Osteoblast (primary cell): ENCODE data around the gene NCAM2. TPM values are rescaled to one million over a fixed set of nuclear protein-coding genes. Genes with fewer than 3 reads are reported as not detected.

ENCODE experiments used
- DNase-seq: peaks from one replicate; pipeline ENCODE4 v3.0.0; 2011; ENCODE audit warnings: low spot score, mixed read lengths; ENCODE audit not compliant: insufficient read length; ENCODE audit errors: missing footprints
- H2AFZ ChIP-seq: 2 replicates; pipeline ENCODE4 v1.6.0; 2011; ENCODE audit warnings: mild to moderate bottlenecking, low read length
- H3K27ac ChIP-seq: 2 replicates; pipeline ENCODE4 v1.5.1; 2011; ENCODE audit warnings: mild to moderate bottlenecking, low read depth, low read length, moderate library complexity
- H3K27me3 ChIP-seq: 2 replicates; pipeline ENCODE4 v1.6.0; 2012; ENCODE audit warnings: mild to moderate bottlenecking, control low read depth, inconsistent platforms, low read length, moderate library complexity; ENCODE audit not compliant: insufficient read depth
- H3K36me3 ChIP-seq: 2 replicates; pipeline ENCODE4 v1.5.1; 2011; ENCODE audit warnings: mild to moderate bottlenecking, low read length, control low read depth, moderate library complexity; ENCODE audit not compliant: insufficient read depth
- H3K4me1 ChIP-seq: 2 replicates; pipeline ENCODE4 v1.5.1; 2011; ENCODE audit warnings: mild to moderate bottlenecking, low read length, control low read depth, moderate library complexity; ENCODE audit not compliant: insufficient read depth
- H3K4me2 ChIP-seq: 2 replicates; pipeline ENCODE4 v1.6.0; 2011; ENCODE audit warnings: mild to moderate bottlenecking, low read length; ENCODE audit not compliant: insufficient read depth
- H3K4me3 ChIP-seq: fragments of 200-600 bp; sonication (generic); 3 replicates; pipeline ENCODE4 v1.5.1; 2012; ENCODE audit warnings: mild to moderate bottlenecking, low read length, inconsistent platforms; ENCODE audit not compliant: insufficient read depth
- H3K79me2 ChIP-seq: 2 replicates; pipeline ENCODE4 v1.6.0; 2012; ENCODE audit warnings: mild to moderate bottlenecking, low read length, control low read depth, inconsistent platforms; ENCODE audit not compliant: insufficient read depth
- H3K9me3 ChIP-seq: 2 replicates; pipeline ENCODE4 v1.5.1; 2011; ENCODE audit warnings: low read depth, low read length, control low read depth
- H4K20me1 ChIP-seq: 2 replicates; pipeline ENCODE4 v1.6.0; 2012; ENCODE audit warnings: mild to moderate bottlenecking, low read length, control low read depth; ENCODE audit not compliant: insufficient read depth
- total RNA-seq: library from RNA; depleted of rRNA; stranded (reverse); fragments of >200 nt; gene quantifications from 2 replicates; pipeline ENCODE4 v1.2.3, GENCODE V29; 2012
- TF ChIP-seq, protein P1 (sequence below): IDR thresholded peaks from 2 replicates; pipeline ENCODE4 v1.5.1; 2011; ENCODE audit warnings: mild to moderate bottlenecking, low read depth, low read length, moderate library complexity; ENCODE audit errors: extremely low read depth

The NCAM2 gene
- total RNA-seq, 1 donor, result 8.0 TPM

DNA sequence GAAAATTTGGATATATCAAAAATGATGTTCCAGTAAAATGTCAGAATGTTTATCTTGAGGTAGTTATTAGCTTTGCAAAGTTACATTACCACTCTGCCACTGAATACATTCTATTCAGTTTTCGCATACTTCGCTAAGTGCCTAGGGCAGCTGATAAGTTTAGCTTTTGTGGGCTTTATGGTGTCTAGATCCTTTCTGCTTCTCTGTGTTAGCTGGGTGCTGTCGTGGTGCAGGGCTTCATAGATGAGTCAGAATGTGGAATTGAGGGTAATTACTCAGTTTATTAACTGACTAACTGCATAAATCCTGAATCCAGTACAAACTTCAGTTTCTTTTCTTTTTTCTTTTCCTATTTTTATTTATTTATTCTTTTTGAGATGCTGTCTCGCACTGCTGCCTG, 21.5 kb downstream of the NCAM2 start:
- H3K9me3 ChIP-seq, result no peaks in the 10 kb centered on the region
- H3K27ac ChIP-seq, result no peak overlapping the region
- no peaks in the 10 kb centered on the region for H3K36me3 ChIP-seq
- no peaks in the 10 kb centered on the region for H3K4me1 ChIP-seq
- H4K20me1 ChIP-seq, result no peaks in the 10 kb centered on the region
- H2AFZ ChIP-seq, result no peak overlapping the region
- no peaks in the 10 kb centered on the region for H3K27me3 ChIP-seq
- H3K4me3 ChIP-seq, result no peak overlapping the region
- no peak for DNase-seq
- no peaks in the 10 kb centered on the region for H3K79me2 ChIP-seq
- TF ChIP-seq, protein P1, sequence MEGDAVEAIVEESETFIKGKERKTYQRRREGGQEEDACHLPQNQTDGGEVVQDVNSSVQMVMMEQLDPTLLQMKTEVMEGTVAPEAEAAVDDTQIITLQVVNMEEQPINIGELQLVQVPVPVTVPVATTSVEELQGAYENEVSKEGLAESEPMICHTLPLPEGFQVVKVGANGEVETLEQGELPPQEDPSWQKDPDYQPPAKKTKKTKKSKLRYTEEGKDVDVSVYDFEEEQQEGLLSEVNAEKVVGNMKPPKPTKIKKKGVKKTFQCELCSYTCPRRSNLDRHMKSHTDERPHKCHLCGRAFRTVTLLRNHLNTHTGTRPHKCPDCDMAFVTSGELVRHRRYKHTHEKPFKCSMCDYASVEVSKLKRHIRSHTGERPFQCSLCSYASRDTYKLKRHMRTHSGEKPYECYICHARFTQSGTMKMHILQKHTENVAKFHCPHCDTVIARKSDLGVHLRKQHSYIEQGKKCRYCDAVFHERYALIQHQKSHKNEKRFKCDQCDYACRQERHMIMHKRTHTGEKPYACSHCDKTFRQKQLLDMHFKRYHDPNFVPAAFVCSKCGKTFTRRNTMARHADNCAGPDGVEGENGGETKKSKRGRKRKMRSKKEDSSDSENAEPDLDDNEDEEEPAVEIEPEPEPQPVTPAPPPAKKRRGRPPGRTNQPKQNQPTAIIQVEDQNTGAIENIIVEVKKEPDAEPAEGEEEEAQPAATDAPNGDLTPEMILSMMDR, result no peak
- H3K4me2 ChIP-seq, result no peak overlapping the region

DNA sequence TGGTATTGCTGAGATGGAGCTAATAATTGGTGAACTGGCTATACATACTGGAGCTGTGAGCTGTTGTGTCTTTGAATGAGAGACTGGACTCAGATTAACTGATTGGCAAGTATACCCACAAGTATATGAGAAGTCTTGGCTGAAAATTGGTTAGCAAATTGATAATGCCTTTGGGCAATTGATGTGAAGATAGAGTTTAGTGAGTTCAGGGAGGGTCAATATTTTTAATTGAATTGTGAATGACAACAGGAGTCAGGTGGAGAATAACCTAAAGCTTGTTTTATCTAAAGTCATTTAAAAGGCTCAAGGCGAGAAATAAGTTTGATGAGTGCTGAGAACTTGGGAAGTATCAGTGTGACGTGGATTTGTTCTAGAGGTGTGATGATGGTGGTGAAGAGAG, 27.5 kb downstream of the NCAM2 start:
- no peak for DNase-seq
- Histone ChIP-seq H3K4me1 (no peaks in the 10 kb centered on the region), H3K4me2 (no peak overlapping the region), H3K4me3 (no peak overlapping the region), H3K27ac (no peak overlapping the region), H3K27me3 (no peaks in the 10 kb centered on the region), H3K9me3 (no peaks in the 10 kb centered on the region), H3K79me2 (no peaks in the 10 kb centered on the region), H3K36me3 (no peaks in the 10 kb centered on the region), H2AFZ (no peak overlapping the region), H4K20me1 (no peaks in the 10 kb centered on the region)
- TF ChIP-seq, protein P1, result no peak

DNA sequence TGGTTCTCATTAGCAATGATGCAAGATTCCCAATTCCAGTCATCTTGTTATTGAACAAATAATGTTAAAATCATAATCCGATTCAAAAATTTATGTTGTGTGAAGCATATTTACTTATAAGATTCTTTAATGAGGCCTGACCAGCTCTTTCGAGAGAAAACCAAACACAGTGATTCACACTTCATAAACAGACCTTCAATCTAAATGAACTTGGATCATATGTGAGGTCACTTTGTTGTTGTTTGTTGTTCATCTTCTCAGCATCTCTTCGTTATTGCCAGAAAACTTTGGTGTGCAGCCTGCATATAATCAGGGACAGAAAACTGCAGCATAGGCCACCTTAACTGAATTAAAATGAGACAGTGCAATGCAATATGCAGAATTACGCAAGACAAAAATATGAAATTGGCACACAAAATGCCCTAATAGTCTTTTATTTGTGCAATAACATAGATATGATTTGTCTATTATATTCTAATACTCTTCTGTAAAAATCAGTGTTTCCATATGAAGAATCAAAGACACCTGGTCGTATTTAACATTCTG, 30.1 kb downstream of the NCAM2 start:
- TF ChIP-seq, protein P1, result no peak
- Histone ChIP-seq H3K79me2 (no peaks in the 10 kb centered on the region), H3K9me3 (no peaks in the 10 kb centered on the region), H3K27ac (no peak overlapping the region), H3K4me1 (no peaks in the 10 kb centered on the region), H3K4me3 (no peak overlapping the region), H3K4me2 (no peak overlapping the region), H4K20me1 (no peaks in the 10 kb centered on the region), H3K36me3 (no peaks in the 10 kb centered on the region), H3K27me3 (no peaks in the 10 kb centered on the region), H2AFZ (no peak overlapping the region)
- no peak for DNase-seq

DNA sequence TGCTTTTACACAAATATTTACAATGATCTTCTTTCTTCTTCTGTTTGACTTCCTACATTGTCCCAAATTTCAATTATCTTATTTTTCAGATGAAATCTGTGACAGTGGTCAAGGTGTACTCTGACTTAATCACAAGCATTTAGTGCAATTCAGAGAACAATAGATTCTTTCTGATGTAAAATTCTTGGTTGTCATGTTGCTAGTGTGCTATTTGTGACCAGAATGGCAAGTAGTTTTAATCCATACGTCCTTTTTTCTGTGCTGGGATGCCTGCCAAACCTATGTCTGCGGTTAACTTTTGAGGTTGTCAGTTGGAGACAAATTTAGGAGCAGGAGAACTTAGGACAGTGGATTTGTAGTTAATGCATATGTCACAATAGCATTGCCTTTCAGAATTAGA, 31.0 kb downstream of the NCAM2 start:
- Histone ChIP-seq H3K4me1 (no peaks in the 10 kb centered on the region), H3K4me2 (no peak overlapping the region), H3K79me2 (no peaks in the 10 kb centered on the region), H3K27me3 (no peaks in the 10 kb centered on the region), H3K9me3 (no peaks in the 10 kb centered on the region), H4K20me1 (no peaks in the 10 kb centered on the region), H3K36me3 (no peaks in the 10 kb centered on the region), H3K4me3 (no peak overlapping the region), H2AFZ (no peak overlapping the region), H3K27ac (no peak overlapping the region)
- no peak for DNase-seq
- TF ChIP-seq, protein P1, result no peak
